T-helper 2 cell treated with Interferon-gamma antibody and Interleukin-4, amounts not matched to agents 100 ng/mL and 5 ng/mL, for 36 hours (primary cell): ENCODE results near the gene ZNF532. TPM values are rescaled to one million over a fixed set of nuclear protein-coding genes. Genes with fewer than 3 reads are reported as not detected.
"Not testable (repeated sequence)": the region's sequence is repeated elsewhere in the genome, so short reads cannot be mapped to it uniquely, and the experiment has no call there.

ENCODE experiments used
- intact Hi-C: fragments of 100-400 bp; cut with micrococcal nuclease; formaldehyde crosslinking; loops from one replicate; pipeline ENCODE4 v1.15.1; 2023
- total RNA-seq: library from RNA; stranded (reverse); gene quantifications from 2 replicates; pipeline ENCODE4 v1.2.3, GENCODE V29; 2022

The ZNF532 gene
- total RNA-seq, 1 donor from 2014 or later, result 2.4 TPM

- intact Hi-C loops, result no loop called here
Observed at GRCh38 chr18:59002974-59003594, 138.4 kb downstream of the ZNF532 start.

GRCh38 chr18:59005262-59005661 is 140.6 kb downstream of the ZNF532 start:
- intact Hi-C loops, result no loop called here

- intact Hi-C loops, result no loop called here
Observed at GRCh38 chr18:59006461-59007067, 141.9 kb downstream of the ZNF532 start.

DNA sequence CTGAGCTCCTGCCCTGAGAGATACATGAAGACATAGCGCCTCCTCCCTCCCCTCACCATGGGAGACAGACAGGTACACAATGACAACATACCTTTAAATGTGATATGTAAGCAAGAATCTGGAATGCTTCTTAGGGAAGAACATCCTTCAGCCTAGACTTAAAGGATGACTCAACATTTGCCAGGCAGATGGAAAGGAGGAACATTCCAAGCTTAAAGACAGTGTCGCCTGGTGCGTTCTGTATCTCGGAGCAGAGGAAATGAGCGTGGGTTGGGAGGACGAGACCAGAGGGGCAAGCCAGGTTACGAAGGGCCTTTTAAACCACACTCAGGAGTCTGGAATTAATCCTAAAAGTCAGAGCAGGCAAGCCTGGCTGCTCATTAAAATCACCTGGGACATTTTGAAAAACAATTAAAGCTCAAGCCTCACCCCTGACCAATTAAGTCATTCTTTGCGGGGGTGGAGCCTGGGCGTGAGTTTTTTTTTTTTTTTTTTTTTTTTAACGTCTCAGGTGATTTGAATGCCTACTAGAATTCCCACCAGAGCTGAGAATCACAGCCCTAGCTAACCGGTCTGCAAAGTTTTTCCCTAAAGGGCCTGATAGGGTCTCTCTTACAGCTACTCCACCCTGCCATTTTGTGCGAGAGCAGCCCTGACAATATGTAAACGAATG is 143.8 kb downstream of the ZNF532 start:
- intact Hi-C loops, result no loop called here

DNA sequence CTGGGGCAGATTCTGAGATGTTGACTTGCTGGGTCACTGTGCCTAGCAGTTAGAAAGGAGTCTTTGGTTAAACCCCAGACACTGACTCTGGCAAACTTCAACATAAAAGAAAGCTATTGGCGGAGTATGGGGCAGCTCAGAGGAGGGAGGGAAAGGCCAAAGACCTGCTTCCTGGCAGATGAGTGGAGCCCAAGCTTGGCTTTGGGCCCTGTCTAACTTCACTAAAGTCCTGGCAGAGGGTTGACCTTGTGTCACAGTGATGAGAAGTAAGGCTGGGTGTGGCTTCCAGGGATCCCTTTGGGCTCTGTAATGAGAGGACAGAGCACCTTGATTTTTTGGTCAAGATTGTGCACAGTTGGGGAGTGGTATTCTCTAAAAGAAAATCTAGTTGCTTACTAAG is 145.2 kb downstream of the ZNF532 start:
- intact Hi-C loops, result no loop called here

GRCh38 chr18:59011289-59011688 is 146.6 kb downstream of the ZNF532 start:
- intact Hi-C loops, result no loop called here

DNA sequence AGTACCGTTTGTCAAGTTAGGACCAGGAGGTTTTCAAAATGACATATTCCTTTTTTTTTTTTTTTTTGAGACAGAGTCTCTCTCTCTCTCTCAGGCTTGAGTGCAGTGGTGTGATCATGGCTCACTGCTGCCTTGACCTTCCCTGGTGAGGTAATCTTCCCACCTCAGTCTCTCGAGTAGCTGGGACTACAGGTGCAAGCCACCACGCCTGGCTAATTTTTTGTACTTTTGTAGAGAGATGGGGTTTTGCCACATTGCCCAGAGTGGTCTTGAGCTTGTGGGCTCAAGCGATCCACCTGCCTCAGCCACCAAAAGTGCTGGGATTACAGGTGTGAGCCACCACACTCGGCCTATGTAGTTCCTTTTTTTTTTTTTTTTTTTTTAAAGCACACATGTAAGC is 147.1 kb downstream of the ZNF532 start:
- intact Hi-C loops, result no loop called here

DNA sequence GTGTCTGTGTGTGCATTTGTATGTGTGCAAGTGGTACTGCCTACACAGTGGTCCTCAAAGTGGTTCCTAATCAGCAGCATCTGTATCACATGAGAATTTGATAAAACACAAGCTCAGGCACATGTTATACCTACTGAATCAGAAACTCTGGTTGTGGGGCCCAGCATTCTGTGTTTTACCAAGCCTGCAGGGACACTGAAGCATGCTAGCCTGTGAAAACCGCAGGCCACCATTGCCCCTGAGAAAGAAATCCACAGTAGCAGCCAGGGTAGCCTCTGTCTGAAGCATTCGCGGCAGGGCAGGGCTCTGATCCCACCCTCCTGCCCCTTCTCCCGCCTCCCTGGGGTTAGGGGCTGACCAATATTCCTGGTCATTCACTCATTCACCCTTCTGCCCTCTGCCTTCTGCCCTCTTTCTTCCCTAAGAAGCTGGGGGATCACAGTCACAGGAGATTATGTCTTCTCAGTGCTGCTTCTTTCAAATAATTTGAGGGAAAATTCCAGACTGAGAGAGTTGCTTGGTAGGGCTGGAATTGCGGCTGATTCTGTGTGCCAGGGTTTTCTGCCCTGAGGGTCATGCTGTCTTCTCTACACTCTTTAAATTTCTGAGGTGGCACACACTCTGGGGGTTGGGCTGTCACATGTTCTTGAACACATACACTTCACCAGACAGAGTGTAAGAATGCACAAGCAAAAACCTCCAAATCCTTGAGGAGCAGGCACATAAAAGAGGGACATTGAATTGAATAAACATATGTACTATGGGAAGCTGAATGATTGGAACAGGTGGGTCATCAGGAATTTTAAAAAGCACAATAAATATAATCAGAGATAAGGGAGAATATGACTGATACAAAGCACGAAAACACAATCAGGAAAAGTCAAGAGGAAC is 148.4 kb downstream of the ZNF532 start:
- intact Hi-C loops, result no loop called here

GRCh38 chr18:59013744-59014143 is 149.1 kb downstream of the ZNF532 start:
- intact Hi-C loops, result no loop called here

GRCh38 chr18:59015531-59016152 is 151.0 kb downstream of the ZNF532 start:
- intact Hi-C loops, result no loop called here

DNA sequence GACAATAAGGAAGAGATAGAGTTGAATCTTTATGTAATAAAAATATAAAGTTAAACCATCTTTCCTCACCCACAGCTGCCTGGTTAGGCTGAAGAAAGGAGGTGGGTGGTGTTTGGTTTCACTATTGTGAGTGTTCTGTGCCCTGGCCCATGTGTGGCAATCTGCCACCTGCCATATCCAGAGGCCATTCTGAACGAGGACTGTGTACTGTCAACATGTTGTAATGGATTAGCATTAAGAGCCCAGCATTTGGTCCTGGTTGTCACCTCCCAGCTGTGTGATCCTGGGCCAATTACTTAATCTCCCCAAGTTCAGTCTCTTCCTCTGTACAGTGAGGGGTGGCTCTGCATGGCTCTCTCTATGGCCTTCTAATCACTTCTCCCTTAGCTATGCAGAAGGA is 156.8 kb downstream of the ZNF532 start:
- intact Hi-C loops, result no loop called here

- intact Hi-C loops, result no loop called here
Observed at GRCh38 chr18:59022167-59022945, 157.7 kb downstream of the ZNF532 start.

- intact Hi-C loops, result no loop called here
Observed at GRCh38 chr18:59024829-59025228, 160.2 kb downstream of the ZNF532 start.

GRCh38 chr18:59025532-59025931 is 160.9 kb downstream of the ZNF532 start:
- intact Hi-C loops, result not testable (repeated sequence)

DNA sequence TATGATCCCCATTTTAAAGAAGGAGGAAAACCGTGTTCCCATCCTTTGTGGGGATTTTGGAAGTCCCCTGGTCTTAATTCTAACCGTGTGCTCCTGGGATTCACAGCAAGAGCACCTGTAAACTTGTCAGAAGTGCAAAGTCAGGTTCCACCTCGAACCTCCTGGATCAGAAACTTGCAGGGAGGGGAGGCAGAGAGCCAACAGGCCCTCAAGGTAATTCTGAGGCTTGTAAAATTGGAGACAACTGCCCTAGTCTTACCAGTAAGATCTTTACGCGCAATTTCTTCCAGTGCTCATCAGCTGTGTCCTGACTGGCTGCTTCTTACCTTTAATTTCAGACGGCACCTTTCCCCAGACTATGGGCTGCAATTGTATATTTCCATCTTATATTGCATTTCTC is 161.7 kb downstream of the ZNF532 start:
- intact Hi-C loops, result no loop called here

- intact Hi-C loops, result no loop called here
Observed at GRCh38 chr18:59026831-59027410, 162.2 kb downstream of the ZNF532 start.

DNA sequence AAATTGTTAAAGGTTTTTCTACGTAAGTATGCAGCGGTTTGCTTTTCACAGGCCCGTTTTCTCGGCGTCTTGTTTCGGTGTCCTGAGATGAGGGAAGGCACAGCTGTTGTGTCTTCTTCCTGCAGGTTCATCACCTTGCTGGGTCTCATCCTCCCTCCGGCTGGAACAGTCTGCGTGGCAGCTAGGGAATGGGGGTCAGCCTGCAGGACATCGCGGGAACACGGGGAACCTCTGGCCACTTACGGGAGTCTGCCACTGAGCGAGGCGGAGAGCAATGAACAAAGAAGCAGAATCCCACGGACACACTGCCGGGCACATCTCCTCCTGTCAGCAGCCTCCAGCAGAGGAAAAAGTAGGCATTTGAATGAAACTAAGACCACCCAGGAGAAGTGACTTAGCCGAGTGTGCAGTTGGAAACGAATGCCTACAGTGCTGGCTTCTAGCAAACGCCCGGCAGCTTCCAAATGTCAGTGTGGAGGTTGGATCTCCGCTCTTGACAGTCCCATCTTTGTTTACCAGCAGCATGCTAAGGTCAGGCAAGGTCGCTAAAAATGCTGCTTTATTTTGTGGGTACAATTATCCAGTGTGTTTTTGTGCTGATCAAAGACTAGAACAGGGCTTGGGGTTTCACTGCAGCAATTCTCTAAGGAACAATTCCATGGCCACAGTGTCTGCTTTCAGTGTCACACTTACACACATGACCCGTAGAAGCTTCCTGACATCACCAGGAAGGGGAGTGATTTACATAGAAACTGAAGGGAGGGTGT is 165.2 kb downstream of the ZNF532 start:
- intact Hi-C loops, result no loop called here

GRCh38 chr18:59032308-59032707 is 167.6 kb downstream of the ZNF532 start:
- intact Hi-C loops, result no loop called here

- intact Hi-C loops, result no loop called here
Observed at GRCh38 chr18:59033359-59033758, 168.7 kb downstream of the ZNF532 start.
